ENCODE results near the gene FCER1G. TPM values are rescaled to one million over a fixed set of nuclear protein-coding genes. Genes with fewer than 3 reads are reported as not detected.

FCER1G gene
- total and polyA plus RNA-seq, 4 donors: 25.4 to 77.1 (median 39.3) TPM

- H3K4me3 ChIP-seq (ENCODE audit: low read depth in 1 of 3, low read length in 3 of 3): no peak overlapping the region
- no peak overlapping the region for H3K27ac ChIP-seq (ENCODE audit: low read depth in 1 of 2, low read length in 2 of 2)
- no peaks in the 10 kb centered on the region for H3K9me3 ChIP-seq (ENCODE audit: control insufficient read depth in 4 of 4, low read length in 3 of 4)
- peaks cover 2 to 43% (median 29%) of the 10 kb centered on the region in 4 donors for H3K36me3 ChIP-seq (ENCODE audit: control insufficient read depth in 4 of 4, insufficient read depth in 3 of 4, low read depth in 1 of 4, low read length in 3 of 4)
- WGBS: 96% methylated on average over 11 of the region's 11 CpGs
- H3K4me1 ChIP-seq (ENCODE audit: control insufficient read depth in 4 of 4, insufficient read depth in 4 of 4, low read length in 3 of 4): peaks cover 0 to 31% (median 26%) of the 10 kb centered on the region in 4 donors
- DNase-seq (ENCODE audit: low spot score): no peak
- H3K27me3 ChIP-seq (ENCODE audit: control insufficient read depth in 4 of 4, insufficient read depth in 4 of 4, low read length in 3 of 4): no peaks in the 10 kb centered on the region
- no peak overlapping the region for H3K9ac ChIP-seq (ENCODE audit: low read depth in 1 of 2, low read length in 2 of 2)
- TF ChIP-seq HNF4G (IDR thresholded peaks at IDR 0.05) (no peak), RAD21 (IDR thresholded peaks at IDR 0.05) (no peak), YY1 (IDR thresholded peaks at IDR 0.05) (no peak)
Measured at GRCh38 chr1:161174911-161175310, 40.2 kb upstream of the FCER1G start.

DNA sequence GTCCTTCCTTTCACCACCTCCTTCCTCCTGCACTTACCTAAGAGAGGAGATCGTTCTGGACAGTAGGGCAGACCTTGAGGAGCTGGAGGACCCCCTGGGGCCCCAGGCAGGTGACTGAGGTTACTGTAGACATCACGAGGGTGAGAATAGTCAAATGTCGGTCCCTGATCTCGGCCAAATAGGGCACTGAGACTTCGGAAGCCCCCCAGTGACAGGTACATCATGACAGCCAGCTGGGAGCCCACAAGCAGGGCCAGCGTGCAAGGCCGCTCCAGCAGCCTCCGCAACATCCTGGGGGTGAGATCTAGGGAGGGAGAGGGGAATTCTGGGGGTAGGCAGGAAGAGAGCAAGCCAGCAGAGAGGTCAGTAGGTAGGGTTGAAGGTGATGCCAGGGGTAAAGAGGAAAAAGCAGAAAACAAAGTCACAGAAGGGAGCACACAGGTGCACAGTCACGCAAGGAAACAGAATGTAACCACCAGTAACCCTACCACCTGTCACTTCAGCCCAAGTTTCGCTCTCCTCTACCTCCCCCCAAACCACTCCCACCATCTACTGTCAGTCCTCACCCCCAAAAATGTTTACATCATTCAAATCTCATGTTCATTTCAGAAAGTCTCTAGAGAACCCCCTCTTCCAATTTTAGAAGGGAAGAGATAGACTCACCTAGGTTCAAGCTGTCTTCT lies 39.2 kb upstream of the FCER1G start:
- Histone ChIP-seq H3K9me3 (ENCODE audit: control insufficient read depth in 4 of 4, low read length in 3 of 4) (no peaks in the 10 kb centered on the region), H3K4me3 (ENCODE audit: low read depth in 1 of 3, low read length in 3 of 3) (peak overlapping the region in 1 of 3 donors; percentile 80), H3K4me1 (ENCODE audit: control insufficient read depth in 4 of 4, insufficient read depth in 4 of 4, low read length in 3 of 4) (peaks cover 0 to 31% (median 26%) of the 10 kb centered on the region in 4 donors), H3K36me3 (ENCODE audit: control insufficient read depth in 4 of 4, insufficient read depth in 3 of 4, low read depth in 1 of 4, low read length in 3 of 4) (peaks cover 2 to 36% (median 25%) of the 10 kb centered on the region in 4 donors), H3K27me3 (ENCODE audit: control insufficient read depth in 4 of 4, insufficient read depth in 4 of 4, low read length in 3 of 4) (no peaks in the 10 kb centered on the region), H3K9ac (ENCODE audit: low read depth in 1 of 2, low read length in 2 of 2) (peak overlapping the region; percentile 46 to 95), H3K27ac (ENCODE audit: low read depth in 1 of 2, low read length in 2 of 2) (peak overlapping the region in 1 of 2 donors; percentile 95)
- TF ChIP-seq SP1 (IDR thresholded peaks at IDR 0.05): no peak
- no peak for TF ChIP-seq RXRA (IDR thresholded peaks at IDR 0.05)
- TF ChIP-seq ZBTB33 (IDR thresholded peaks at IDR 0.05): no peak
- TF ChIP-seq TAF1 (conservative IDR thresholded peaks at IDR 0.05): no peak
- TF ChIP-seq YY1 (IDR thresholded peaks at IDR 0.05): no peak
- TF ChIP-seq NR2F2 (IDR thresholded peaks at IDR 0.05): no peak
- no peak for TF ChIP-seq GABPA (IDR thresholded peaks at IDR 0.05 in 1 of 2, conservative IDR thresholded peaks at IDR 0.05 in 1 of 2)
- 94% methylated on average over 10 of the region's 10 CpGs for WGBS
- no peak for DNase-seq (ENCODE audit: low spot score)

GRCh38 chr1:161176468-161177111 lies 38.5 kb upstream of the FCER1G start:
- Histone ChIP-seq H3K27me3 (ENCODE audit: control insufficient read depth in 4 of 4, insufficient read depth in 4 of 4, low read length in 3 of 4) (no peaks in the 10 kb centered on the region), H3K27ac (ENCODE audit: low read depth in 1 of 2, low read length in 2 of 2) (peak overlapping the region; percentile 92 to 95), H3K9ac (ENCODE audit: low read depth in 1 of 2, low read length in 2 of 2) (peak overlapping the region; percentile 46 to 95), H3K4me1 (ENCODE audit: control insufficient read depth in 4 of 4, insufficient read depth in 4 of 4, low read length in 3 of 4) (peaks cover 0 to 31% (median 26%) of the 10 kb centered on the region in 4 donors), H3K9me3 (ENCODE audit: control insufficient read depth in 4 of 4, low read length in 3 of 4) (no peaks in the 10 kb centered on the region), H3K4me3 (ENCODE audit: low read depth in 1 of 3, low read length in 3 of 3) (peak overlapping the region; percentile 70 to 98 (median 80)), H3K36me3 (ENCODE audit: control insufficient read depth in 4 of 4, insufficient read depth in 3 of 4, low read depth in 1 of 4, low read length in 3 of 4) (peaks cover 1 to 29% (median 20%) of the 10 kb centered on the region in 4 donors)
- TF ChIP-seq YY1 (IDR thresholded peaks at IDR 0.05) (no peak), NR2F2 (IDR thresholded peaks at IDR 0.05) (no peak), FOXA2 (IDR thresholded peaks at IDR 0.05) (no peak), CTCF (IDR thresholded peaks at IDR 0.05; ENCODE audit: low read depth, low read length, missing input control) (no peak), JUND (IDR thresholded peaks at IDR 0.05) (no peak), RAD21 (IDR thresholded peaks at IDR 0.05) (no peak), SP1 (IDR thresholded peaks at IDR 0.05) (no peak), GABPA (IDR thresholded peaks at IDR 0.05 in 1 of 2, conservative IDR thresholded peaks at IDR 0.05 in 1 of 2) (no peak), ZBTB33 (IDR thresholded peaks at IDR 0.05) (no peak), EGR1 (IDR thresholded peaks at IDR 0.05; ENCODE audit: low read depth in 2 of 2) (no peak), RXRA (IDR thresholded peaks at IDR 0.05) (no peak), TAF1 (conservative IDR thresholded peaks at IDR 0.05) (no peak), HNF4A (conservative IDR thresholded peaks at IDR 0.05) (no peak)
- TF ChIP-seq, protein P1, sequence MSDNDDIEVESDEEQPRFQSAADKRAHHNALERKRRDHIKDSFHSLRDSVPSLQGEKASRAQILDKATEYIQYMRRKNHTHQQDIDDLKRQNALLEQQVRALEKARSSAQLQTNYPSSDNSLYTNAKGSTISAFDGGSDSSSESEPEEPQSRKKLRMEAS (IDR thresholded peaks at IDR 0.05): no peak
- 25% methylated on average over 17 of the region's 17 CpGs for WGBS
- no peak for DNase-seq (ENCODE audit: low spot score)
